NCI-H748 (cell line): ENCODE measurements around the gene GABRR2.

ENCODE experiments used
- DNase-seq: peaks from one replicate; lab custom pipeline; 2025; ENCODE audit not compliant: unreplicated experiment; lab: John Stamatoyannopoulos, UW

Gene GABRR2

GRCh38 chr6:89315249-89315885, at the start of gene GABRR2:
Gene GABRR2, minus strand, starts transcription at chr6:89315299. Its CDS starts 134 bp downstream, at chr6:89315165.
- DNase-seq, result no peak

GRCh38 chr6:89364586-89364985, 49.5 kb upstream of the GABRR2 start:
- no peak for DNase-seq

GRCh38 chr6:89361171-89361570, 46.1 kb upstream of the GABRR2 start:
- DNase-seq, result no peak

- DNase-seq, result no peak
Observed at GRCh38 chr6:89360415-89360999, 45.4 kb upstream of the GABRR2 start.

GRCh38 chr6:89359561-89359960, 44.5 kb upstream of the GABRR2 start:
- no peak for DNase-seq

- no peak for DNase-seq
Observed at GRCh38 chr6:89357390-89357789, 42.3 kb upstream of the GABRR2 start.

- no peak for DNase-seq
Observed at GRCh38 chr6:89356642-89357170, 41.6 kb upstream of the GABRR2 start.

- no peak for DNase-seq
Observed at GRCh38 chr6:89355511-89356194, 40.6 kb upstream of the GABRR2 start.

GRCh38 chr6:89353702-89354392, 38.7 kb upstream of the GABRR2 start:
- peak; percentile 94 for DNase-seq

GRCh38 chr6:89353118-89353556, 38.0 kb upstream of the GABRR2 start:
- no peak for DNase-seq

GRCh38 chr6:89352278-89353117, 37.4 kb upstream of the GABRR2 start, which contains the start of gene UBE2J1:
Gene UBE2J1, minus strand, starts transcription at chr6:89352722. Its CDS starts 153 bp downstream, at chr6:89352569.
- peak; percentile 87 for DNase-seq

- DNase-seq, result peak; percentile 63
Observed at GRCh38 chr6:89351671-89352277, 36.7 kb upstream of the GABRR2 start.

- no peak for DNase-seq
Observed at GRCh38 chr6:89350281-89350966, 35.3 kb upstream of the GABRR2 start.

- no peak for DNase-seq
Observed at GRCh38 chr6:89348372-89348771, 33.3 kb upstream of the GABRR2 start.

GRCh38 chr6:89347825-89348224, 32.7 kb upstream of the GABRR2 start:
- DNase-seq, result no peak

- DNase-seq, result no peak
Observed at GRCh38 chr6:89346433-89346832, 31.3 kb upstream of the GABRR2 start.

GRCh38 chr6:89339565-89339964, 24.5 kb upstream of the GABRR2 start:
- no peak for DNase-seq

GRCh38 chr6:89335164-89335563, 20.1 kb upstream of the GABRR2 start:
- no peak for DNase-seq

GRCh38 chr6:89330910-89331309, 15.8 kb upstream of the GABRR2 start:
- DNase-seq, result no peak
